ENCODE data around the gene GPRC5D. TPM values are rescaled to one million over a fixed set of nuclear protein-coding genes. Genes with fewer than 3 reads are reported as not detected.
A peak's percentile ranks its signal among the peaks of the same experiment; 100 is the strongest.

Gene GPRC5D
- total RNA-seq, 4 donors from 2014 or later, result 0.95 TPM; not detected in 3

DNA sequence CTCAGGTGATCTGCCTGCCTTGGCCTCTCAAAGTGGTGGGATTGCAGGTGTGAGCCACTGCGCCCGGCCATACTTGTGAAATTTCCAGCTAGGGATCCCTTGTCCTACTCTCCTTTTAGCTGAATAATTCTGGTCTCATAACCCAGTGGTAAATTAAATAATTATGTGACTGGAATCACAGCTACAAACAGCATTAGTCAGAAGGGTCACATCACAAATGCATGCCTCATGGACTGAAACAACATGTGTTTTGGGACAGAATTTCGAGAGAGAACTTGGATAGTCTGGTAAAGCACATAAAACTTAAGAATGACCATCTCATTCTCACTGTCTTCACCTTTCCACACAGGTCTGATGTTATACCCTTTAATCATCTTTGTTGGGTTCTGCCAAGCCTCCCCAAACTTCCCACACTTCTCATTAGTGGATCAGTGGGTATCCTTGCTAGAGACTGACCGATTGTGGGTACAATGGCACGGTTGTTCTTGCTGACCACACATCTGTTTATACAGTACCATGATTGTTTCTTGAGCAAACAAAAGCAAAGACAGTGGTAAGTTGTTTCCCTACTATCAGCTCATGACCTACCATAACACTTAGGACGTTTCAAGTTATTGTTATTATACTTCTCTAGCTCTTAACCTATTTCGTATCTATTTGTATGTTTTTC is 5.1 kb downstream of the GPRC5D start:
- WGBS, 2 donors, result 81 to 84% methylated on average over 5 to 7 of the region's 7 CpGs
- intact Hi-C loops (cut with DNase I), result no loop called here
- no peak for DNase-seq
- H3K36me3 ChIP-seq, result peaks cover 0 to 11% (median 0%) of the 10 kb centered on the region in 3 donors
- H3K27me3 ChIP-seq, result no peaks in the 10 kb centered on the region
- no peak overlapping the region for H3K4me3 ChIP-seq
- TF ChIP-seq, protein P1, sequence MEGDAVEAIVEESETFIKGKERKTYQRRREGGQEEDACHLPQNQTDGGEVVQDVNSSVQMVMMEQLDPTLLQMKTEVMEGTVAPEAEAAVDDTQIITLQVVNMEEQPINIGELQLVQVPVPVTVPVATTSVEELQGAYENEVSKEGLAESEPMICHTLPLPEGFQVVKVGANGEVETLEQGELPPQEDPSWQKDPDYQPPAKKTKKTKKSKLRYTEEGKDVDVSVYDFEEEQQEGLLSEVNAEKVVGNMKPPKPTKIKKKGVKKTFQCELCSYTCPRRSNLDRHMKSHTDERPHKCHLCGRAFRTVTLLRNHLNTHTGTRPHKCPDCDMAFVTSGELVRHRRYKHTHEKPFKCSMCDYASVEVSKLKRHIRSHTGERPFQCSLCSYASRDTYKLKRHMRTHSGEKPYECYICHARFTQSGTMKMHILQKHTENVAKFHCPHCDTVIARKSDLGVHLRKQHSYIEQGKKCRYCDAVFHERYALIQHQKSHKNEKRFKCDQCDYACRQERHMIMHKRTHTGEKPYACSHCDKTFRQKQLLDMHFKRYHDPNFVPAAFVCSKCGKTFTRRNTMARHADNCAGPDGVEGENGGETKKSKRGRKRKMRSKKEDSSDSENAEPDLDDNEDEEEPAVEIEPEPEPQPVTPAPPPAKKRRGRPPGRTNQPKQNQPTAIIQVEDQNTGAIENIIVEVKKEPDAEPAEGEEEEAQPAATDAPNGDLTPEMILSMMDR (IDR thresholded peaks at IDR 0.05), result no peak
- no peak for TF ChIP-seq POLR2A (IDR thresholded peaks at IDR 0.05)
- H3K27ac ChIP-seq, result no peak overlapping the region
- no peaks in the 10 kb centered on the region for H3K4me1 ChIP-seq
- H3K9me3 ChIP-seq, result no peaks in the 10 kb centered on the region

DNA sequence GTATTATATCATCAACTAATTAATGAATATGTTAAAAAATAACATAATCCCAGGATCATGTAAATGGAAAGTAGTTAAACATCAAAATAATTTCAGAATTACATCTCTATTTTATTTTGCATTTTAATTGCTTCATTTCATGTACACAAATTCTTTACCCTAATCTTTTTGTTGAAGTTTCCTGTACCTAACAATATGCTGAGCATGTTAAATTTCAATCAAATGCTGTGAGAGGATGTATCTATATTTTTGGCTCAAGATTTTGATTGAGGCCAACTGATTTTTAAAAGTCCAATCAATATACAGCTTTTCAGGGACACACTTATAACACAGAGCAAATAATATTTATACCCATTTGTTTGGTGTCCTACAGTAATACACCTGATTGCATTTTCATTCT is 6.4 kb downstream of the GPRC5D start:
- intact Hi-C loops (cut with DNase I), result no loop called here
- Histone ChIP-seq H3K4me1 (no peaks in the 10 kb centered on the region), H3K27me3 (no peaks in the 10 kb centered on the region), H3K27ac (no peak overlapping the region), H3K36me3 (peaks cover 0 to 11% (median 0%) of the 10 kb centered on the region in 3 donors), H3K9me3 (no peaks in the 10 kb centered on the region), H3K4me3 (no peak overlapping the region)
- no peak for DNase-seq
- TF ChIP-seq POLR2A (IDR thresholded peaks at IDR 0.05), result no peak
- TF ChIP-seq, protein P1 (IDR thresholded peaks at IDR 0.05), result no peak

DNA sequence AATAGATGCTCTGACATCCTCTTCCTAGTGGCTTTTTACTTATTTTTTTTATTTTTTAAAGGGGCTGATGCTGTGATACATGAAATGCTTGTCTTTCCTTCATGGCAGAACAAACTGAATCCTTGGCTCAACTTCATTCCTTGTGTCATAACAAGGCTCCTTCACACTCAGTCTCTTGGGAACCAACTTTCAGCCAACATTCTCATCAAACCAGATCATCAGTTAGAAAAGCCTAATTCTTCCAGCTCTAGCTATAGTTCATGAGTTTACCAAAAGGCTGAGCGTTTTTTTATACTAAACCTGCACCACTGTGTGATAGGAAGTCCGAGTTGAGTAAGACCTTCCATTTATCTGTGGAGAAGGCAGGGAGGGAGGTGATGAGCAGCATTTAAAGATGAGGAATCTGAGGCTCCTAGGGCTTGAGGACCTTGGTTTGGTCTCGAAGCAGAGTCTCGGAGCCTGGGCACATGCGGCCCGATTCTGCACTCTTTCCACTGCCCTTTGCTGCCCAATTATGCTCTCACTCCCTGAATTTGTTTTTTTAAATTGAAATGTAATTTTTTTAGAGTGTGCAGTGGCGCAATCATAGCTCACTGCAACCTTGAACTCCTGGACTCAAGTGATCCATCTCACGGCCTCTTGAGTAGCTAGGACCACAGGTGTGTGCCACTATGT is 8.2 kb downstream of the GPRC5D start:
- Histone ChIP-seq H3K27me3 (no peaks in the 10 kb centered on the region), H3K4me3 (no peak overlapping the region), H3K36me3 (no peaks in the 10 kb centered on the region), H3K4me1 (no peaks in the 10 kb centered on the region), H3K9me3 (no peaks in the 10 kb centered on the region), H3K27ac (peak overlapping the region in 1 of 4 donors; percentile 39)
- 85 to 86% methylated on average over 8 of the region's 8 CpGs for WGBS, 2 donors
- intact Hi-C loops (cut with DNase I), result no loop called here
- TF ChIP-seq, protein P1 (IDR thresholded peaks at IDR 0.05), result no peak
- no peak for TF ChIP-seq POLR2A (IDR thresholded peaks at IDR 0.05)
- DNase-seq, result no peak

DNA sequence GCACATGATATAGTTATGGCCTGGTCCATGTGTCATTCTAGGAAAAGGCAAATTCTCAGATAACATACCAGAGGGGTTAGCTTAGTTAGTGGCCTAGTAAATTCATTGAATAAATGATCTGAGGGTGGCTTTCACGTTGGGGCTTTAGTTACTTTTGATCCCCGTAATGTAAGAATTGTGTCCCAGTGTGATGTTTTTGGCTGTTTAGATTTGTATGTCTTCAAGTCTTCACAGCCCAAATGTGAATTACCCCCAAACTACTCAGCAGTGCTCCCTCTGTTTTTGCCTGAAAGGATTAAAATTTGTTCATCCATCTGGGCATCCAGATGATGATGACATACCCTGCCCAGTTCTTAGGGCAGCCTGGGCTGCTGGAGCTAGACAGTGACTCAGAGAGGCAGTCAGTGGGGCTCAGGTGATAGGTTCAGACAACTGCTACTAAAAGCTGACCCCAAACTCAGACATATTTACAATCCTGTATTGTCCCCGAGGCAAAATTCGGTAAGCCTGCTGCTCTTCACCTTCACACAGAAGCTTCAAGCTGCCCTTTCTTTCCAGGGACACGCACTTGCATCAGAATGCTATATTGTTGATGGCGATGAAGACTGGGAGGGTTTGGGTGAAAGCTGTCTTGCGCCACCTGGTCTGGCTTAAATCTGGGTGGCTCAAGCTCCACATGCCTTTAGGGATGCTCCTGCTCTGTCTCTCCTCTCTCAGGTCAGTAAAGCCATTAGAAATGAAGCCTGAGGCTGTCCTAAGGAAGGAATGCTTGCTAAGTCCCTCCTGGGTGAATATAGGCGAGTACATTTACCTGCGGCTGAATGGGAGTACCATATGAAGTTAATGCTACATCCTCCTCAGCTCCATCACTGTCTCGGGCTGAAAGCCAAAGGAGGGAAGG is 10.3 kb downstream of the GPRC5D start:
- no peak overlapping the region for H3K27ac ChIP-seq
- TF ChIP-seq, protein P1 (IDR thresholded peaks at IDR 0.05), result no peak
- no peak for TF ChIP-seq POLR2A (IDR thresholded peaks at IDR 0.05)
- no peaks in the 10 kb centered on the region for H3K4me1 ChIP-seq
- WGBS, 2 donors, result 89 to 91% methylated on average over 8 to 9 of the region's 10 CpGs
- no peaks in the 10 kb centered on the region for H3K9me3 ChIP-seq
- DNase-seq, result no peak
- intact Hi-C loops (cut with DNase I), result no loop called here
- H3K36me3 ChIP-seq, result no peaks in the 10 kb centered on the region
- H3K27me3 ChIP-seq, result no peaks in the 10 kb centered on the region
- H3K4me3 ChIP-seq, result no peak overlapping the region

DNA sequence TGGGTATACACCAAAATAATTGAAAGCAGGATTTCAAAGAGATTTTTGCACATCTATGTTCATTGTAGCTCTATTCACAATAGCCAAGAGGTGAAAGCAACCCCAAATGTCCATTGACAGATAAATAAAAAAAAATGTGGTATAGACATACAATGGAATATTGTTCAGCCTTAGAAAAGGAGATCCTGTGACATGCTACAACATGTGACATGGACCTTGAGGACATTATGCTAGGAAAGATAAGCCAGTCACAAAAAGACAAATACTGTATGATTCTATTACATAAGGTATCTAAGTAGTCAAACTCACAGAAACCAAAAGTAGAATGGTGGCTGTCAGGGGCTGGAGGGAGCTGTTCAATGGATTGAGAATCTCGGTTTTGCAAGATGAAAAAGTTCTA is 12.1 kb downstream of the GPRC5D start:
- Histone ChIP-seq H3K27ac (no peak overlapping the region), H3K9me3 (no peaks in the 10 kb centered on the region), H3K36me3 (no peaks in the 10 kb centered on the region), H3K4me3 (no peak overlapping the region), H3K4me1 (no peaks in the 10 kb centered on the region), H3K27me3 (no peaks in the 10 kb centered on the region)
- no peak for DNase-seq
- no peak for TF ChIP-seq POLR2A (IDR thresholded peaks at IDR 0.05)
- TF ChIP-seq, protein P1 (IDR thresholded peaks at IDR 0.05), result no peak
- intact Hi-C loops (cut with DNase I), result no loop called here
- WGBS, 2 donors, result 80 to 90% methylated on average over 1 of the region's 1 CpG
